Fibroblast of lung (primary cell): ENCODE measurements around the gene SEM1.

Experiments
- EZH2 ChIP-seq: IDR thresholded peaks from 2 replicates; pipeline ENCODE4 v1.5.1; 2012; ENCODE audit warnings: low read length, control low read depth, mild to moderate bottlenecking; ENCODE audit errors: missing control alignments
- TF ChIP-seq, protein P1 (sequence below), 2 donors: IDR thresholded peaks in 1 of 2; conservative IDR thresholded peaks in 1 of 2; 1 replicate in 1 of 2; 2 replicates in 1 of 2; pipeline ENCODE4 v1.5.1; 2011 to 2012; ENCODE audit warnings: low read length in 2 of 2, control low read depth in 1 of 2, inconsistent platforms in 1 of 2, low read depth in 1 of 2, mild to moderate bottlenecking in 1 of 2

- TF ChIP-seq, protein P1, sequence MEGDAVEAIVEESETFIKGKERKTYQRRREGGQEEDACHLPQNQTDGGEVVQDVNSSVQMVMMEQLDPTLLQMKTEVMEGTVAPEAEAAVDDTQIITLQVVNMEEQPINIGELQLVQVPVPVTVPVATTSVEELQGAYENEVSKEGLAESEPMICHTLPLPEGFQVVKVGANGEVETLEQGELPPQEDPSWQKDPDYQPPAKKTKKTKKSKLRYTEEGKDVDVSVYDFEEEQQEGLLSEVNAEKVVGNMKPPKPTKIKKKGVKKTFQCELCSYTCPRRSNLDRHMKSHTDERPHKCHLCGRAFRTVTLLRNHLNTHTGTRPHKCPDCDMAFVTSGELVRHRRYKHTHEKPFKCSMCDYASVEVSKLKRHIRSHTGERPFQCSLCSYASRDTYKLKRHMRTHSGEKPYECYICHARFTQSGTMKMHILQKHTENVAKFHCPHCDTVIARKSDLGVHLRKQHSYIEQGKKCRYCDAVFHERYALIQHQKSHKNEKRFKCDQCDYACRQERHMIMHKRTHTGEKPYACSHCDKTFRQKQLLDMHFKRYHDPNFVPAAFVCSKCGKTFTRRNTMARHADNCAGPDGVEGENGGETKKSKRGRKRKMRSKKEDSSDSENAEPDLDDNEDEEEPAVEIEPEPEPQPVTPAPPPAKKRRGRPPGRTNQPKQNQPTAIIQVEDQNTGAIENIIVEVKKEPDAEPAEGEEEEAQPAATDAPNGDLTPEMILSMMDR (conservative IDR thresholded peaks at IDR 0.05 in 1 of 2, IDR thresholded peaks at IDR 0.05 in 1 of 2; ENCODE audit: low read depth in 1 of 2, low read length in 2 of 2), result no peak
- no peak for TF ChIP-seq EZH2
These were observed 20.2 kb downstream of the SEM1 start for GRCh38 chr7:96689414-96689813.
